Cerebellar nuclear complex (tissue), 1 donor: ENCODE measurements around the gene SLX4IP.

Experiments
- DNase-seq, 2 experiments: peaks; one replicate each; lab custom pipeline; 2025; lab: John Stamatoyannopoulos, UW

SLX4IP gene

GRCh38 chr20:10466325-10466724 is 31.2 kb downstream of the SLX4IP start:
- no peak for DNase-seq

GRCh38 chr20:10466855-10467254 is 31.8 kb downstream of the SLX4IP start:
- no peak for DNase-seq

- no peak for DNase-seq
Measured at GRCh38 chr20:10467681-10468339, 32.7 kb downstream of the SLX4IP start.

- no peak for DNase-seq
Measured at GRCh38 chr20:10468340-10468845, 33.3 kb downstream of the SLX4IP start.

GRCh38 chr20:10469056-10469455 is 34.0 kb downstream of the SLX4IP start:
- no peak for DNase-seq

GRCh38 chr20:10469599-10469998 is 34.5 kb downstream of the SLX4IP start:
- DNase-seq, result no peak

GRCh38 chr20:10470276-10470675 is 35.2 kb downstream of the SLX4IP start:
- no peak for DNase-seq

- DNase-seq, result no peak
Measured at GRCh38 chr20:10472871-10473270, 37.8 kb downstream of the SLX4IP start.

GRCh38 chr20:10474606-10475184 is 39.6 kb downstream of the SLX4IP start:
- no peak for DNase-seq

GRCh38 chr20:10475225-10475624 is 40.1 kb downstream of the SLX4IP start:
- DNase-seq, result no peak

- no peak for DNase-seq
Measured at GRCh38 chr20:10476319-10476724, 41.2 kb downstream of the SLX4IP start.

- no peak for DNase-seq
Measured at GRCh38 chr20:10478205-10478604, 43.1 kb downstream of the SLX4IP start.

- DNase-seq, result no peak
Measured at GRCh38 chr20:10478930-10479329, 43.8 kb downstream of the SLX4IP start.

GRCh38 chr20:10481676-10482075 is 46.6 kb downstream of the SLX4IP start:
- DNase-seq, result no peak

GRCh38 chr20:10483691-10484090 is 48.6 kb downstream of the SLX4IP start:
- no peak for DNase-seq

- DNase-seq, result no peak
Measured at GRCh38 chr20:10487142-10488136, 52.3 kb downstream of the SLX4IP start.

GRCh38 chr20:10488534-10488933 is 53.4 kb downstream of the SLX4IP start:
- no peak for DNase-seq

- no peak for DNase-seq
Measured at GRCh38 chr20:10489853-10490252, 54.7 kb downstream of the SLX4IP start.

GRCh38 chr20:10490257-10490656 is 55.2 kb downstream of the SLX4IP start:
- DNase-seq, result no peak

- DNase-seq, result no peak
Measured at GRCh38 chr20:10490706-10491105, 55.6 kb downstream of the SLX4IP start.

- no peak for DNase-seq
Measured at GRCh38 chr20:10492065-10492464, 57.0 kb downstream of the SLX4IP start.

GRCh38 chr20:10492844-10493243 is 57.7 kb downstream of the SLX4IP start:
- DNase-seq, result no peak

GRCh38 chr20:10495173-10495572 is 60.1 kb downstream of the SLX4IP start:
- DNase-seq, result no peak
